ENCODE results near the gene CEACAM18. TPM values are rescaled to one million over a fixed set of nuclear protein-coding genes. Genes with fewer than 3 reads are reported as not detected.

The CEACAM18 gene
- total RNA-seq, 2 donors from 2014 or later: not detected

GRCh38 chr19:51469629-51470028 lies 8.7 kb upstream of the CEACAM18 start:
- H3K9me3 Mint-ChIP-seq: no peaks in the 10 kb centered on the region
- no peak for ATAC-seq (replicated peaks)
- no peaks in the 10 kb centered on the region for H3K36me3 Mint-ChIP-seq (ENCODE audit: low read depth)
- no peak overlapping the region for H3K4me3 Mint-ChIP-seq
- H3K27me3 Mint-ChIP-seq: peaks cover 22% of the 10 kb centered on the region
- H3K27ac Mint-ChIP-seq: no peak overlapping the region
- H3K4me1 Mint-ChIP-seq: peaks cover 7% of the 10 kb centered on the region

- H3K27me3 Mint-ChIP-seq: peaks cover 16% of the 10 kb centered on the region
- no peak for ATAC-seq (replicated peaks)
- peaks cover 7% of the 10 kb centered on the region for H3K4me1 Mint-ChIP-seq
- no peaks in the 10 kb centered on the region for H3K9me3 Mint-ChIP-seq
- no peak overlapping the region for H3K4me3 Mint-ChIP-seq
- H3K27ac Mint-ChIP-seq: no peak overlapping the region
- no peaks in the 10 kb centered on the region for H3K36me3 Mint-ChIP-seq (ENCODE audit: low read depth)
Observed at GRCh38 chr19:51470966-51471365, 7.4 kb upstream of the CEACAM18 start.

GRCh38 chr19:51471527-51471926 lies 6.8 kb upstream of the CEACAM18 start:
- H3K4me3 Mint-ChIP-seq: no peak overlapping the region
- ATAC-seq (replicated peaks): no peak
- H3K27ac Mint-ChIP-seq: no peak overlapping the region
- peaks cover 7% of the 10 kb centered on the region for H3K4me1 Mint-ChIP-seq
- H3K9me3 Mint-ChIP-seq: no peaks in the 10 kb centered on the region
- no peaks in the 10 kb centered on the region for H3K36me3 Mint-ChIP-seq (ENCODE audit: low read depth)
- peaks cover 13% of the 10 kb centered on the region for H3K27me3 Mint-ChIP-seq

GRCh38 chr19:51472607-51473006 lies 5.7 kb upstream of the CEACAM18 start:
- peaks cover 7% of the 10 kb centered on the region for H3K4me1 Mint-ChIP-seq
- H3K27ac Mint-ChIP-seq: peak overlapping the region; percentile 6
- H3K9me3 Mint-ChIP-seq: no peaks in the 10 kb centered on the region
- peaks cover 14% of the 10 kb centered on the region for H3K27me3 Mint-ChIP-seq
- ATAC-seq (replicated peaks): peak; percentile 43
- H3K4me3 Mint-ChIP-seq: no peak overlapping the region
- no peaks in the 10 kb centered on the region for H3K36me3 Mint-ChIP-seq (ENCODE audit: low read depth)

GRCh38 chr19:51473009-51473707 lies 5.2 kb upstream of the CEACAM18 start:
- H3K36me3 Mint-ChIP-seq (ENCODE audit: low read depth): no peaks in the 10 kb centered on the region
- H3K4me1 Mint-ChIP-seq: peaks cover 7% of the 10 kb centered on the region
- H3K4me3 Mint-ChIP-seq: no peak overlapping the region
- peak overlapping the region; percentile 6 for H3K27ac Mint-ChIP-seq
- H3K27me3 Mint-ChIP-seq: peaks cover 11% of the 10 kb centered on the region
- ATAC-seq (replicated peaks): peak; percentile 90
- H3K9me3 Mint-ChIP-seq: no peaks in the 10 kb centered on the region

DNA sequence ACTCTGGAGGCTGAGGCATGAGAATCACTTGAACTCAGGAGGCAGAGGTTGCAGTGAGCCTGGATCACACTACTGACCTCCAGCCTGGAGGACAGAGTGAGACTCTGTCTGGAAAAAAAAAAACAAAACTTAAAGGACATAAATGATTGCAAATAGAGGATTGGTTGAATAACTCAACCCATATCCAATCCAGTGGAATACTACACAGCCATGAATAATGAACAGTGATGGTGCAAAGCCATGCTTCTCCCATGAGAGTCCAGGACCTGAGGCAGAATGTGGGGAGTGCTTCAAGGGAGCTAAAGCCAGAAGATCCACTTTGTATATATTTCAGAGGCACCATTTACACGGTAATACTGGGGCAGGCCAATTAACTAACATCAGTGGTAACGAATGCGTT lies 2.2 kb upstream of the CEACAM18 start:
- Mint-ChIP-seq H3K27ac (no peak overlapping the region), H3K36me3 (ENCODE audit: low read depth) (no peaks in the 10 kb centered on the region), H3K4me1 (peaks cover 21% of the 10 kb centered on the region), H3K9me3 (no peaks in the 10 kb centered on the region), H3K4me3 (no peak overlapping the region), H3K27me3 (peaks cover 18% of the 10 kb centered on the region)
- no peak for ATAC-seq (replicated peaks)

- no peak for ATAC-seq (replicated peaks)
- Mint-ChIP-seq H3K27ac (no peak overlapping the region), H3K27me3 (peaks cover 18% of the 10 kb centered on the region), H3K36me3 (ENCODE audit: low read depth) (no peaks in the 10 kb centered on the region), H3K4me3 (no peak overlapping the region), H3K9me3 (no peaks in the 10 kb centered on the region), H3K4me1 (peaks cover 21% of the 10 kb centered on the region)
Observed at GRCh38 chr19:51477344-51477743, 995 bp upstream of the CEACAM18 start.

GRCh38 chr19:51479531-51480331 lies 1.4 kb downstream of the CEACAM18 start:
- Mint-ChIP-seq H3K4me1 (peaks cover 14% of the 10 kb centered on the region), H3K9me3 (no peaks in the 10 kb centered on the region), H3K36me3 (ENCODE audit: low read depth) (no peaks in the 10 kb centered on the region), H3K4me3 (peak overlapping the region; percentile 20), H3K27me3 (peaks cover 18% of the 10 kb centered on the region), H3K27ac (peak overlapping the region; percentile 1)
- peak; percentile 98 for ATAC-seq (replicated peaks)

DNA sequence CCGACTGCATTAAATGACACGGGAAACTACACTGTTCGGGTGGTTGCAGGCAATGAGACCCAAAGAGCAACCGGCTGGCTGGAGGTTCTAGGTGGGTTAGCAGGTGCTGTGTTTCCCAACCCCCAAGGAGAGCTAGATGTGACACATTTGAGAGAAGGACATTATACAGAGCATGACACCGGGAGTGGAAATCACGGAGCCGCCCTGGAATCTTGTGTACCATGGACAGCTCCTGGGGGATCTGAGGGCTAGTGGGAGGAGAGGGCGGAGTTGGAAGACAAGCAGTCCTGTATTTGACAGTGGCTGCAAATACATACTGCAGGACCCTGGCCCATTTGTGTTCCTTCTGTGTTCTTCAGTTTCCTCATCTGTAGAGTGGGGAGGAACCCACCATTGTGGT lies 2.3 kb downstream of the CEACAM18 start:
- Mint-ChIP-seq H3K27ac (peak overlapping the region; percentile 1), H3K27me3 (peaks cover 24% of the 10 kb centered on the region)

DNA sequence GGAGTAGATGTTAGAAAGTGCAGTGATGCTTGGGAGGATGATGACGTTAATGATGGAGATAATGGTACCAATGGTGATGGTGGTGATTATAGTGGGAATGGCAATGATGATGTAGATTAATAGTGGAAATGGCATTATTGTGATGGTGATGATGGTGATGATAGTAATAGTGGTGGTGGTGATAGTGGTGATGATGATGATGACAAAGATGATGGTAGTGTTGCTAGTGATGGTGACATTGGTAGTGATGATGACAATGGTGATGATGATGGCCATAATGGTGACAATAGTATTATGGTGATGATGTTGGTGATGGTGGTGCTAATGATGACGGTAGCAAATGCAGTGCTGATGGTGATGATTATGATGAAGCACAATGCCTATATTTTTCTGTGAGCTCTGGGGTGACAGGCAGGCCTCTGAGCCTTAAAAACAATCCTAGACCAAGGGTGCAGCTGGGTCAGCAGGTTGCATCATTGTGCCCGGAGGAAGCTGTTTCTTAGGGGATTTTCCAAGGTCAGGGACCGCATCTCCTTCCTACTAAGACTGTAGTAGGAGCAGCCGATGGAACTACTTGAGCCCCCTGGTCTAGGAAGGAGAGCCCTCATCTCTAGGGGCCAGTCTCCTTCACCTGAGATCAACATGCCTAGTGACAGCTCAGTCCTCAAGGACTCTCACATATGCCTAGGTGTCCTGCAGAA lies 7.8 kb downstream of the CEACAM18 start:
- H3K36me3 Mint-ChIP-seq (ENCODE audit: low read depth): no peaks in the 10 kb centered on the region
- no peak for ATAC-seq (replicated peaks)

More for the DNA sequence above, 2.3 kb downstream of the CEACAM18 start:
- H3K36me3 Mint-ChIP-seq (ENCODE audit: low read depth): no peaks in the 10 kb centered on the region
- H3K4me3 Mint-ChIP-seq: peak overlapping the region; percentile 20
- no peaks in the 10 kb centered on the region for H3K9me3 Mint-ChIP-seq
- ATAC-seq (replicated peaks): no peak
- H3K4me1 Mint-ChIP-seq: peaks cover 14% of the 10 kb centered on the region

DNA sequence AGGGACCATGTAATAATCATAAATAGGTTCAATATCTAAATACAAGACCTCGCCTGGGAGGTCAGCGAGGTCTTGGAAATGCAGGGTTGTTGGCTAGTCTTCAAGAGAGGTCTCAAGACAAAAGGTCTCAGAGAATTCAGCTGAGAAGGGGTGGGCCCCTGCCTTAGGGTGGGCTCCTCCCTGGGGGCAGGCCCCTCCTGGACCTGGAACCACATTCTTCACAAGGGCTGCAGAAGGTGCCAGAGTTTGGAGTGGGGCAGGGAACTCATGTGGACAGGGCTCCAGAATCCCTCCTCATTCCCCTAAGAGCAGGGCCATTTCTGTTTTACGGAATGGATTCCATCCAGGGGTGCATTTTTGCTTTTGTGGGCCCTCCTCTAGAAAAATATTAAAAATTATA lies 10.2 kb downstream of the CEACAM18 start:
- no peak overlapping the region for H3K27ac Mint-ChIP-seq
- peak overlapping the region; percentile 17 for H3K4me3 Mint-ChIP-seq
- H3K27me3 Mint-ChIP-seq: peaks cover 24% of the 10 kb centered on the region
- ATAC-seq (replicated peaks): no peak
- H3K4me1 Mint-ChIP-seq: peaks cover 7% of the 10 kb centered on the region
- H3K9me3 Mint-ChIP-seq: no peaks in the 10 kb centered on the region
- H3K36me3 Mint-ChIP-seq (ENCODE audit: low read depth): no peaks in the 10 kb centered on the region

More for the DNA sequence above, 7.8 kb downstream of the CEACAM18 start:
- Mint-ChIP-seq H3K27ac (no peak overlapping the region), H3K27me3 (peaks cover 19% of the 10 kb centered on the region), H3K4me3 (no peak overlapping the region), H3K4me1 (peaks cover 7% of the 10 kb centered on the region), H3K9me3 (no peaks in the 10 kb centered on the region)

DNA sequence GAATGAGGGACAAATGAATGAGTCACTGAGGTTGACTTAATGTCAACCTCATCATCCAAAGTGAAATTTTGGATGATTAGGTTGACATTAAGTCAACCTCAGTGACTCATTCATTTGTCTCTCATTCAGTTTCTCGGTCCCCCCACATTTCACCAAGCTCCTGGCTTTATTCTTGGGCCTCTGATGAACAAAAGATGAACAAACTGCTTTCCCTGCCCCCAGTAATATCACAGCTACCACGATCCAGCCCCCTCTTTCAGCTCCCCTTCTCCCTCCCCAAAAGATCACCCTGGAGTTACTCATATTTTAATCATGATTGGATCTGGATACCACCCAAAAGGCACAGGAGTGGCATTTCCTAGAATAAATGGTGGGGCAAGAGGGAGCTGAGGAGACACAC lies 10.8 kb downstream of the CEACAM18 start:
- Mint-ChIP-seq H3K9me3 (no peaks in the 10 kb centered on the region), H3K4me3 (peak overlapping the region; percentile 17), H3K27ac (peak overlapping the region; percentile 25), H3K36me3 (ENCODE audit: low read depth) (no peaks in the 10 kb centered on the region), H3K4me1 (peaks cover 7% of the 10 kb centered on the region), H3K27me3 (peaks cover 28% of the 10 kb centered on the region)
- peak; percentile 95 for ATAC-seq (replicated peaks)

DNA sequence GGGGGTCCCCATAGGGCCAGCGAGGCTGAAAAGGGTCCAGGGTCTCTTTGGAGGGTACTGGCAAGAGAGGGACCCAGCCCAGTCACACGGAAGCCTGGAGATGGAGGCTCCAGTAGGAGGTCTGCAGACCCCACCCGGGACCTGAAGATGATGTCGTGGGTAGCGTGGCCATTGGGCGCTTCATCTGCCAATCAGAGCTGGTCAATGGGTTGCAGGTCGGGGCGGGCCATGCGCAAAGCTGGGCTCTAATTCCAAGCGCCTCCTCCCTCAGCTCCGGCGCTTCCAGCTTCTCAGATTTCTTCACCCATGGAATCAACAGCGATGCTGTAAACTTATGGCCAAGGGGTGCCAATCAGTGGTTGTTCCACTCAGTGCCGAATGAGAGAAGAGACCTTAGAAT lies 12.3 kb downstream of the CEACAM18 start:
- ATAC-seq (replicated peaks): no peak
- H3K4me1 Mint-ChIP-seq: peaks cover 7% of the 10 kb centered on the region
- no peak overlapping the region for H3K4me3 Mint-ChIP-seq
- peaks cover 22% of the 10 kb centered on the region for H3K27me3 Mint-ChIP-seq
- no peaks in the 10 kb centered on the region for H3K36me3 Mint-ChIP-seq (ENCODE audit: low read depth)
- H3K9me3 Mint-ChIP-seq: no peaks in the 10 kb centered on the region
- no peak overlapping the region for H3K27ac Mint-ChIP-seq

GRCh38 chr19:51491586-51491985 lies 13.2 kb downstream of the CEACAM18 start:
- no peak for ATAC-seq (replicated peaks)
- H3K27ac Mint-ChIP-seq: no peak overlapping the region
- peaks cover 21% of the 10 kb centered on the region for H3K27me3 Mint-ChIP-seq
- no peak overlapping the region for H3K4me3 Mint-ChIP-seq
- H3K9me3 Mint-ChIP-seq: no peaks in the 10 kb centered on the region
- peaks cover 7% of the 10 kb centered on the region for H3K4me1 Mint-ChIP-seq
- H3K36me3 Mint-ChIP-seq (ENCODE audit: low read depth): no peaks in the 10 kb centered on the region

All from activated T-helper 17 cell treated with anti-CD3 and anti-CD28 coated beads, Interleukin-2, amount 50 U/mL, for 72 hours (primary cell).